ENCODE measurements around the gene NUP62.
"Not testable (repeated sequence)": the region's sequence is repeated elsewhere in the genome, so short reads cannot be mapped to it uniquely, and the experiment has no call there.

The NUP62 gene

DNA sequence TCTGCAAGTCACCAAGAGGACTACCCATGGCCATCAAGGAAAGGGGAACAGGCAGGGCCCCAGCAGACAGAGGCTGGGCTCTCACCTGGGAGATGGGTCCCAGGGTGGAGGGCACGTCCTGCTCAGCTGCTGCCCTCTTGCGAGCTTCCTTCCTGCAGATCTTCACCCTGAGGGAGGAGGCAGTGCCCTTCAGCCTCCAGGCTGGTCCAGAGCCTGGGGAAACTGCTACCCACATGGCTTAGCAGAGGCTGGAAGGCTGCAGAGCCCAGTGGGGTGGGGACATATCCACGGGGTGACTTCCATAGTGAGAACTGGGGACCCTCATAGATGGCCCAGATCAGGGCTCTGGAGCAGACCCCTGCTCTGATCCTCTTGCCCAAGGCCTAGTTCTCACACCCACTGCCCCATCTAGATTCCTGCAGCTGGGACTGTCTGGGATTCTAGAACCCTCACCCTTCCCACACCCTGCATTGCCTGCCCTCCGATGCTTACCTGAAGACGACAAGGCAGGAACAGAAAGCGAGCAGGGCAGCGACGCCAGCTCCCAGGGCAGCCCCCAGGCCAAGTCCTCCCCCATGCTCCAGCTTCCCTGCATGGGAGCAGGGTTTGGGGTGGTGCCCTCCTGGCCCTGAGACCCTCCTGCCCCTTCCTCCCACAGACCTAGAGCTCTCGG, 22.6 kb upstream of the NUP62 start:
- no peak for DNase-seq (ENCODE audit: low spot score)

DNA sequence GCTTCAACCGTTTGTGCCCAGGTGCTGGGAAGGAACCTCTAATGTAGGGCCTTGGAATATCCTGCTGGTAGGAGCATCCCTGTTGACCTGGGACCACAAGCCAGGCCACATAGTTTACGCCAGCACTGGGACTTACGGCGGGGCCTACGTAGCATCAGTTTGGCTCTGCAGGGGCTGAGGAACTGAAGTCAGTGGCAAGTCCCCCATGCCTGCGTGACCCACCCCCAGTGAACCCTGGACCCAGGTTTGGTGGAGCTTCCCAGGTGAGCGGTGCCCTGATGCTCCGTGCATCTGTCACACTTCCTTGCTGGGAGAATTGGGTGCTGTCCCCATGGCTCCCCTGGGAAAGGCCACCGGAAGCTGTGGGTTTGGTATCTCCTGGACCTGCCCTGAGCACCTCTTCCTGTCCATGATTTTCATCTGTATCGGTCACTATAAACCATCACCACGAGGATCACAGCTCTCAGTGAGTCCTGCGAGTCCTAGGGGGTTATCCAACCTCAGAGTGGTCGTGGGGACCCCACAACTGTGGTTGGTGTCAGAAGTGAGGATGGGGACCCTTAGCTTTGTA, 21.7 kb upstream of the NUP62 start:
- no peak for DNase-seq (ENCODE audit: low spot score)

DNA sequence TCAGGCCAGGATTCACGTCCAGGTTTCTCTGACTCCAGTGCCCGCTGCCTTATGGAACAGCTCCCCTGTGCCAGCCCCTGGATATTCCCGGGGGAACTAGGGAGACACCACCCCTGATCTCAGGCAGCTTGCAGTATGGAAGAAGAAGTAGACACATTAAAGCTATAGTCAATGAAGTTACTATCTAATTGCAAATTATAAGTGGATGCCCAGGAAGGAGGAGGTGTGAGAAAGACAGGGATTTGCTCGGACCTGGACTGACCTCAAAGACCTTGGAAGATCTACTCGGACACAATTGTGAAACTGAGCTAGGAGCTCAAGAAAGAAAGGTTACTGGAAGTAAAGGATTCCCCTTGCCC, 21.3 kb upstream of the NUP62 start:
- DNase-seq (ENCODE audit: low spot score): no peak

DNA sequence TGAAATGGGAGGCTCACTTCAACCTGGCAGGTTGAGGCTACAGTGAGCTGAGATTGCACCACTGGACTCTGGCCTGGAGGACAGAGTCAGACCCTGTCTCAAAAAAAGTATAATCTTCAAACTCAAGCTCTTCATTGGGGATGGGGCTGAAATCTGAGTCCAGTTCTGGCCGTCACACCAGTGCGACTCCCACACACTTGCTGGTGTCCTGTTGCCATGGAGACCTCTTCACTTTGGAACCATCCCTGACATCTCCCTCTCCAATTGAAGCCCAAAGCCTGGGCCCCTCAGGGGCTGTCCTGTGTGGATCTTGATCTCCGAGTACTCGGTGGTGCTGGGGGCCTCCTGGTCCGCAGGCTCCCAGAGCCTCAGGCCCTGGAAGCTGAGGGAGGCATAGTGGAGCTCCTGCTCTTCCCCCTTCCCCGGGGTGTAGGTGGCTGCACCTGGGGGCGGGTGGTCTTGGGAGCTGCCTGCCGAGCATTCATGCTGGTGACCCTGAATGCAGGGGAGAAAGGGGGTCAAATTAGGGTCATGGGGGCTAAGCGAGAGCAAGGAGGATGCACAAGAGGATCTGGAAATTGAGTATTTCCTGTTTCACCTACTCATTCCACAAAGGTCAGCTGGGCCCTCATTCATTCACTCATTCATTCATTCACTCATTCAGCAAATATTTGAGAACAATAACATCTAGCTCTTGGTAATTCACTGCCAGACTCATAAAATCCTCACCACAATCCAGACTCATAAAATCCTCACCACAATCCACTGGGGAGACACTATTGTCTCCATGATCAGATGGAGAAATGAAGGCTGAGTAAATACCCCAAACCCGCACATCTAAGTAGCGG, 20.7 kb upstream of the NUP62 start:
- DNase-seq (ENCODE audit: low spot score): no peak

DNA sequence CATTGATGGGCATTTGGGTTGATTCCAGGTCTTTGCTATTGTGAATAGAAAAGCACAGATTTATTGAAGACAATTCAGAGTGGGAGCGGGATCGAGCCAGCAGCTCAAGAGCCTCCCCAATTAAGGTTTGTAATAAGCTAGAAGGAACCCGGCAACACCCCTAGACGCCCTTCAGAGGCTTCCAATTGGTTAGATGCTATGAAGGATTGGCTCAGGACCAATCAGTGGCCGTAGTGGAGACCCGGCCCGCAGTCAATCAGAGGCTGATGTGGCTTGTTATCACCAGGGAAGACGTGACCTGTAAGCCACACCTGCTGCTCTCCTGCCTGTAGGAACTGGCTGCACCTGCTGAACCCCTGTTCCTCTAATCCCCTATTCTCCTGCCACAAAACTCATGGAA, 17.1 kb upstream of the NUP62 start:
- no peak for DNase-seq (ENCODE audit: low spot score)

DNA sequence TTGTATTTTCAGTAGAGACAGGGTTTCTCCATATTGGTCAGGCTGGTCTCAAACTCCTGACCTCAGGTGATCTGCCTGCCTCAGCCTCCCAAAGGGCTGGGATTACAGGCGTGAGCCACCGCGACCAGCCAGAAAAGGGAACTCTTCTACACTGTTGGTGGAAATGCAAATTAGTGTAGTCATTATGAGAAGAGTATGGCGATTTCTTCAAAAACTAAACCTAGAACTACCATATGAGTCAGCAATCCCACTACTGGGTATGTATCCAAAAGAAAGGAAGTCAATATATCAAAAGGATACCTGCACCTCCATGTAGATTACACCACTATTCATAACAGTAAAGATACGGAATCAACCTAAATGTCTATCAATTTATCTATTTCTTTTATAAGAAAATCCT, 15.3 kb upstream of the NUP62 start:
- DNase-seq (ENCODE audit: low spot score): not testable (repeated sequence)

DNA sequence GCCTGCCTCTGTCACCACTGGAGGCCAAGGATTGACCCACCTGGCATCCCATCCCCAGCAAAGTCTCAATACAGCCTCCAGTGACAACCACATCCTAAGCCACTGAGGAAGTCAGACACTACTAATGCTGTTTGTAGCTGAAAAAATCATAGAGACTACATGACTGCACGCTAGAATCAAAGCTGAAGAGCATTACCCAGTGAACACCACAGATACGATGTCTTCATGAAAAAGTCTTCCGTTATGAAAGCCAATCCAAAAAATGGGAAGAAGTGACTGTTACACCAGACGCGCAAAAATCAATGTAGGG, 11.1 kb upstream of the NUP62 start:
- no peak for DNase-seq (ENCODE audit: low spot score)

DNA sequence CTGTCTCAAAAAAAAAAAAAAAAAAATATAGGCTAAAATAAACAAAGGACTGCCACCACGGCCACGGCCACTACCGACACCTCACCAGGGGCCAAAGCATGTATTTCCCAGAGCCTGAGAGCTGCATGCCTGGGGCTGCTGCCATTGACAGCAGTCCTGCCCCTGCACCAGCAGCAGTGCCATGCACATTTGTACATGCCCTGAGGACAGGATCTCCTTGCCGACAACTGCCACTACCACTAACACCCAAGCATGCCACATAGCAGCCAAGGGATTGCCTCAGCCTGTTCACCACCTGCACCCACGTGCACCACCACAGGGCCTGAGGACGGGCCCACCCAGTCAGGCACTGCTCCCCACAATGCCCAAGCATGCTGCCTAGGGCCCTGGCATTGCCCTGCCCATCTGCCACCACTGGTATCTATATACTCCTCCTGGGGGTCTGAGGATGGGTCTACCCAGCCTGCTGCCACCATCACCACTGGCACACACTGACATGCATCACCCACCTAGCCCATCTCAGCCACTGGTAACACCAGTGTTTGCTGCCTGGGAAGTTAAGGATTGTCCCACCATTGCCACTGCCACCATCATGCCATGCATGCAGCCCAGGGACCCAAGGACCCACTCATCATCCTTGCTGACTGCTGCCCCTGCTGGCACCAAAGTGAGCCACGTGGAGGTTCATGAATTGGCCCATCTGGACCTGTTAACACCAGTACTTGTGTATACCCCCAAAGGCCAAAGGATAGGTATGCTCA, 10.6 kb upstream of the NUP62 start:
- no peak for DNase-seq (ENCODE audit: low spot score)

DNA sequence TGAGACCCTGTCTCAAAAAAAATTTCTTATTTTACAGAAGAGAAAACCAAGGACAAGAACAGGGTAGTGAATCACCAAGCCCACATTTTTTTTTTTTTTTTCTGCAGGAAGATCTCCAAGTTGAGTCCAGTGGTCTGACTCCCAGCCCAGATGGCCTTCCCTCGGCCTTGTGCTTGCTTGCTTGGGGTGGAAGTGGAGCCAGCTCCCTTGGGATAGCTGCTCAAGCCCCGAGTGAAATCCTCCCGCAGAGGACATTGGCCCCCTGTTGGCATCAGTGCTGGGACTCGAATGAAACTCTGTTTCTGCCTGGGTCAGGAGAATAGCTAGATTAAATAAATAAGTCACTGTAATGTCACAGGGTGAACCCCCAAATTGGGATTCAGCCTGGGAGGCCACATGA, 9.4 kb upstream of the NUP62 start:
- DNase-seq (ENCODE audit: low spot score): no peak

DNA sequence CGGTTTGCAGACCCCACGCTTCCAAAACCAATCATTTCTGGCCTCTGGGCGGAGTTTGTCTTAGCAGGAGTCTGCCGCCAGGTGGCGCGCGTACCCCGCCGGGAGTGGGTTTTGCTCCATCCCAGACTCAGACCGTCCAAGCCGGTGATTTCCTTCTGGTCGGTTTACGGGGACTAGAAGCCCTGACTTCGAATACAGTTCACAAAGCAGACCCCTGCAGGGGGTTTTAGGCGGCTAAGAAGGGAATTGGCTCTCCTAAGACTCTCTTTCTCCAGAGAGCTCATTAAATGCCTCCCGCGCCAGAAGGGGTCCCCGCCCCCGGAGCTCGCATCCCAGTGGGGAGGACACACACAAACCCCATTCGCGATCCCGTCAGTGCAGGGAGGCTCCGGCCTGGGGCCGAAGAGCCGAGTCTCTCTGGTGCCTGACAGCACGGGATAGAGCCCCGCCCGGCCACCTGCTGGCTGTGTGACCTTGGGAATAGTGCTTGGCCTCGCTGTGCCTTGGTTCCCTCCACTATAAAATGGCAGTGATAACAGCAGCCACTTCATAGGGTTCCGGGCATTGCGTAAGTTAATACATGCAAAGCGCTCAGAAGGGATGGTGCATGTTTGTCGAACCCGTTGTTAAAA, 8.6 kb upstream of the NUP62 start:
- DNase-seq (ENCODE audit: low spot score): peak; percentile 72

DNA sequence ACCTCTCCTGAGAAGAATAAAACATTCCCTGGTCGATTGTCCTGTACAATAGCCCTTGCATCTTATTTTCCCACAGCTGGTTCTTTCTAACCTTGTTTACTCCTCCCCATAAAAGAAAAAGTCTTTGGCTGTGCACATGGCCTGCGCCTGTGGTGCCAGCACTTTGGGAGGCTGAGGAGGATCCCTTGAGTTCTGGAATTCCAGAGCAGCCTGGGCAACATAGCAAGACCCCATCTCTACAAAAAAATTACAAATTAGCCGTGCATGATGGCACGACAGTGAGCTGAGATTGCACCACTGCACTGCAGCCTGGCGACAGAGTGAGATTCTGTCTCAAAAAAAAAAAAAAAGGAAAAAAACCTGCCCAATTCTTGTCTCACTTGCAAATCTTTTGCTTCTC, 7.2 kb upstream of the NUP62 start:
- no peak for DNase-seq (ENCODE audit: low spot score)

DNA sequence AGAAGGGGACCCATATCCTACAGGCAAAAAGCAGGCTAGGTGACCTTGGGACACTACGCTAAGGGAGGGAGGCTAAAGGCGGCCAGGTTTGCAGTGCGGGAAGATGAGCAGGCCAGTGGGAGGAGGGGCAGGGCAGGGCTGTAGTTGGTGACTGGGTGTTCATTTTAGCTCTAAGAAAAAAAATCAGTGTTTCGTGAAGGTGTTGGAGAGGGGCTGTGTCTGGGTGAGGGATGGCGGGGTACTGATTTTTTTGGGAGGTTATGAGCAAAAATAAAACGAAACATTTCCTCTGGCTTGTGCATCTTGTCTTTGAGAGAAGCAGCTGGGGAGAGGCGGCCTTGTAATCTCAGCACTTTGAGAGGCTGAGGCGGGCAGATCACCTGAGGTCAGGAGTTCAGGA, 4.3 kb upstream of the NUP62 start:
- DNase-seq (ENCODE audit: low spot score): no peak

DNA sequence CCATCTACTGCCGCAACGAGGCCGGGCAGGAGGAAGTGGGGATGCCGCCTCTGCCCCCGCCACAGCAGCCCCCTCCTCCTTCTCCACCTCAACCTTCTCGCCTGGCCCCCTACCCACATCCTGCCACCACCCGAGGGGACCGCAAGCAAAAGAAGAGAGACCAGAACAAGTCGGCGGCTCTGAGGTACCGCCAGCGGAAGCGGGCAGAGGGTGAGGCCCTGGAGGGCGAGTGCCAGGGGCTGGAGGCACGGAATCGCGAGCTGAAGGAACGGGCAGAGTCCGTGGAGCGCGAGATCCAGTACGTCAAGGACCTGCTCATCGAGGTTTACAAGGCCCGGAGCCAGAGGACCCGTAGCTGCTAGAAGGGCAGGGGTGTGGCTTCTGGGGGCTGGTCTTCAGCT, 3.4 kb upstream of the NUP62 start:
- DNase-seq (ENCODE audit: low spot score): peak; percentile 59

DNA sequence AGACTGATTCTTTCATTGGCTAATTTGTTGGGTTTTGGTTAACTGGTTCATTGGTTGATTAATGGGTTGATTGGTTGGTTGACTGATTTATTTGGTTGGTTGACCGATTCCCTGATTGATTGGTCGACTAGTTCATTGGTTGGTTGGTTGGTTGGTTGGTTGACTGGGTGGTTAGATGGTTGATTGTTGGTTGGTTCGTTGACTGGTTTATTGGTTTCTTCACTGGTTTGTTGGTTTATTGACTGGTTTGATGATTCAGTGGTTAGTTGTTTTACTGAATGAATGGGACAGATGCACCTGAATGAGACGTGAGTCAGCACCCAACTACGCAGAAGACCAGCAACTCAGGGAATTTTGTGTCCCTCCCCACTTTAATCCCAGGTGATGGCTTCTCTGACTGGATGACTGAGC, 2.7 kb upstream of the NUP62 start:
- no peak for DNase-seq (ENCODE audit: low spot score)

DNA sequence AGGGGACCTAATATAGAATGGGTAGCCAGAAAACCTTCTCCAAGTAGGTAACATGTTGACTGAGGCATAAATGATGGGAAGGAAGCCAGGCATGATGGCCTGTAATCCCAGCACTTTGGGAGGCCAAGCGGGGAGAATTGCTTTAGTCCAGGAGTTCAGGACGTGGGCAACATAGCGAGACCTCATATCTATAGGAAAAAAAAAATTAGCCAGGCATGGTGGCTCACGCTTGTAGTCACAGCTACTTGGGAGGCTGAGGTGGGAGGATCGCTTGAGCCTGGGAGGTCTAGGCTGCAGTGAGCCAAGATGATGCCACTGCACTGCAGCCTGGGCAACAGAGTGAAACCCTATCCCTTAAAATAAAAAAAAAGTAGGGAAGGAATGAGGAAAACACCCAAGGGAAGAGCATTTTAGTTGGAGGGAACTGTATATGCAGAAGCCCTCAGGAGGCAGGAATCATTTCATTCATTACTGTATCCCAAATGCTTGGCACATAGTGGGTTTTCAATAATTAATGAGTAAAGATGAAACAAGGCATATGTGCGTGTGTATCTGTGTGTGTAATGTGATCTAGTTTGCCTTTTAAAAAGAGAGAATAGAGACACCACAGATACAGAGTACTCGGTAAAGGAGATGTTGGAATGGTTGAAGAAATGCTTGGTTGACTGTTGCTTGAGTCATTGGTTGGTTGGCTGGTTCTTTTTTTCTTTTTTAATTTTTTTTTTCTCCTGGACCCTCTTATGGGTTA, 2.2 kb upstream of the NUP62 start:
- no peak for DNase-seq (ENCODE audit: low spot score)

DNA sequence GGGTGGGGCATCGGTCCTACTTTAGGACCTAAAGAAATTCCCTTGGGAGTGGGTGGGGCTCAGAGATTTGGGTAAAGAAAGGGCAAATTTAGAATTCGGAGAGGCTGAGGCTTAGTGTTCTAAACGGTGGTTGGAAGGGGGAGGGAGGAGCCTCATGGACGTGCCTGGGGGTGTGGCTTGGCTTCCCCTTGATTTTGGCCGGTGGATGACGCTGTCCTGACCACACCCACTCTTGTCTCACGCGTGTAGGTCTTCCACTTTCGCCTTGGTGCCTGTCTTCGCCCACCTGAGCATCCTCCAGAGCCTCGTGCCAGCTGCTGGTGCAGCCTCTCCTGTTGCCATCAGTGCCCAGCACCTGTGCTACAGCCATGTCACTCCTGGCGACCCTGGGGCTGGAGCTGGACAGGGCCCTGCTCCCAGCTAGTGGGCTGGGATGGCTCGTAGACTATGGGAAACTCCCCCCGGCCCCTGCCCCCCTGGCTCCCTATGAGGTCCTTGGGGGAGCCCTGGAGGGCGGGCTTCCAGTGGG, 1.2 kb upstream of the NUP62 start:
- no peak for DNase-seq (ENCODE audit: low spot score)

DNA sequence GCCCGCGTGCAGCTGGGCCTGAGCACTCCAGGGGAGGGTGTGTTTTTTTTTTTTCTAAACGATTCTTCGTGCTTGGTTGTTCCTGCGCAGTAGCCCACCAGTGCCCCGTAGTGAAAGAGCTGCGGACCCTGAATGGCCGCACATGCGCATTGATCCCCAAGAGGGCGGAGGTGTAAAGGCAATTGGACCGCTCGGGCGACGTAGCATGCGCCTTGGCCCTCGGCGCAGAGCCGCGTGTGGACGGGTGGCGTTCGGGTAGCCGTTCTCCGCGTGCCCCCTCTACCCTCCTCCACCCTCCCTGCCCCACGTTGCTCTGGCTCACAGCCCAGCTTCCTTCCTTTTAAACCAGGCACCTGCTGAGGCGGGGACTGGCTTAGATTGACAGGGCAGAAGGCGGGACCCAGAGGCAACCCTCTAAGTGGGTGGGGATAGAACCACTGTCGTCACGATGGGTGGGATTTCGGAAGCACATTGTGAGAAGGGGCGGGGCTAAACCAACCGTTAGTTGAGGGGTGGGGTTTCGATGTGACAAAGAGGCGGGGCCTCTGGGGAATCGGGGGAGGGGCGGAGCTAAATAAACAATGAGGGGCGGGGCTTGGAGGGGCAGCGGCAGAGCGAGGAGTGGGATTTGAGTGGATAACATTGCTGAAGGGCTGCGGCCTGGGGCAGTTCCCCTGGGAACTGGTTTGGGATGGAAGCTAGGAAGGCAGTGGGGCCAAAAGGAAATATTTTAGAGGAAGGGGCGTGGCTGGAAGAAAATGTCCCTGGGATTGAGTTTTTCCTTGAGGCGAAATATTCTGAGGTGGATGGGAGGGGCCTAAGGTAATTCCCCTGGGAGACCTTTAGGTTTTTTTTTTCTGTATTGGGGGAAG, 543 bp upstream of the NUP62 start:
- DNase-seq (ENCODE audit: low spot score): peak; percentile 94

DNA sequence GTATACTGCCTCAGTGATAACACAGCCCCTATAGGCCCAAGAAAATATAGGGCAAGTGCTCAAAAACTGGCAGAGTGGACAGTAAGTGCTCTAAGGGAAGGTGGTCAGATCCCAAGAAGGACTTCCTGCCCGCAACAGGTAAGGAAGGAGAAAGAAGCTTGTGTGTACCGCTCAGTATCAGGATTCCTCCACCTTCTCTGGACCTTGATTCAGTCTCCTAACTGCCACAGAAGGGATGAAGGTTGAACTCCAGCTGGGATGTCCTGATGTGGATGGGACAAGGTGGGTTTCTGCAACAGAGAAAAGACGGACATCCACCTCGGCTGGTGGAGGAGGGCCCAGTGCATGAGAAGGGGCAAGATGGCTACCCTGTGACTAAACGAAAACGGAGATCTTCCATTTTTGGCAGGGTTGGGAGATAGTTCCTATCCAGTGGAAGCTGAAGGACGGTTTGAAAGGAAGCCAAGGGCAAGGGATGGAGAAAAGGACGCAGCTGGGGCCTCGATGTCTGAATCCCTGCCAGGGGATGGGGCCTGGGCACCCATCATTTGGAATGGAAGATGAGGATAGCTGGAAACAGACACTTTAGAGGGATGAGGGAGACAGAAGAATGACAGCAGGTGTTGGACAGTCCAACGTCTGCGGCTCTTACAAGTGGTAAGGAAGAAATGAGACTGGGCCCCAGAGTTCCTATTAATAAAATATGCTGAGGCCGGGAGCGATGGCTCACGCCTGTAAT, 1.6 kb downstream of the NUP62 start:
- DNase-seq (ENCODE audit: low spot score): no peak

DNA sequence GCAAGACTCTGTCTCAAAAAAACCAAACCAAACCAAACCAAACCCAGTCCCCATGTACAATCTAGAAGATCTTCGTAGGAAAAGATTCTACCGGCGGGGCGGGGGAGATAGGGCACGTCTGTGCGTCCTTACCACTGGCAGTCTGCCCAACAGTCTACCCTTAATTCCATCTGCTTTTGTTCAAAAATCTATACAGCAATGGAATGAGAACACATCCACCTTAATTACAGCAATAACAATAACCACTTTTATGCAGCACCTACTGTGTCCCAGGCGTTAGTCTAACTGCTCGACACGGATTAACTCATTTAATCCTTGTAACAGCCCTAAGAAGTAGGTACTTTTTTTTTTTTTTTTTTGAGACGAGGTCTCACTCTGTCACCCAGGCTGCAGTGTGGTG, 2.8 kb downstream of the NUP62 start:
- DNase-seq (ENCODE audit: low spot score): no peak

DNA sequence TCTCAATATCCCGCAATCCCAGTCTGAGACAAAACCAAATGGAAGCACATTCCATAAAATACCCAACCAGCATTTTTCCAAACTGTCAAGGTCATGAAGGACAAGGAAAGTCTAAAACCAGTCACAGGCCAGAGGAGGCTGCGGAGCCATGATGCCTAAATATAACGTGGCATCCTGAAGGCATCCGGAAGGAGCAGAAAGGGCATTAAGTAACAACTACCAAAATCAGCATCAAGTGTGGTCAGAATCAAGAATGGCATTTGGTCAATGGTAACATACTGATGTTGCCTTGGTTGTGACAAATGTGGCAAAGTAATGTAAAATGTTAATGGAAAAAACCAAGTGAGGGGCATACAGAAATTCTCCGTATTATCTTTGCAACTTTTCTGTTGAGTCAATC, 3.8 kb downstream of the NUP62 start:
- DNase-seq (ENCODE audit: low spot score): no peak
